Upper lobe of left lung (tissue), 4 donors: ENCODE results near the gene RNF19B.

Experiments
- CTCF ChIP-seq, 6 experiments: fragments of 450-650 bp in 4 of 6; fragments of 200-600 bp in 2 of 6; sonication (generic) in 2 of 6; IDR thresholded peaks; one replicate each; pipeline ENCODE4 v1.5.1; 2016 to 2019; ENCODE audit warnings: antibody characterized with exemption in 6 of 6
- EP300 ChIP-seq, 4 donors: sonication (generic); formaldehyde crosslinking; IDR thresholded peaks; one replicate each; pipeline ENCODE4 v1.5.1; 2017; ENCODE audit warnings: antibody characterized with exemption in 4 of 4, control low read depth in 2 of 4

GRCh38 chr1:33008051-33008914 is 43.7 kb upstream of the RNF19B start:
- no peak for TF ChIP-seq CTCF (IDR thresholded peaks at IDR 0.05)
- TF ChIP-seq EP300 (IDR thresholded peaks at IDR 0.05) = peak in 3 of 4 donors; percentile 10 to 86 (median 21)
